Sigmoid colon (tissue), 4 donors: Measurements from ENCODE around the gene FANCD2.

ENCODE experiments used
- CTCF ChIP-seq, 4 experiments: fragments of 450-650 bp in 3 of 4; fragments of 200-600 bp in 1 of 4; IDR thresholded peaks; one replicate each; pipeline ENCODE4 v1.5.1; 2016 to 2019; ENCODE audit warnings: antibody characterized with exemption in 4 of 4, mild to moderate bottlenecking in 3 of 4, moderate library complexity in 2 of 4
- EP300 ChIP-seq, 4 donors: sonication (generic); formaldehyde crosslinking; IDR thresholded peaks; one replicate each; pipeline ENCODE4 v1.6.1; 2017; ENCODE audit warnings: antibody characterized with exemption in 4 of 4
- POLR2AphosphoS5 ChIP-seq, 4 donors: sonication (generic); formaldehyde crosslinking; IDR thresholded peaks; one replicate each; pipeline ENCODE4 v1.6.1; 2017; ENCODE audit warnings: antibody characterized with exemption in 4 of 4

GRCh38 chr3:10015461-10015904 is 10.8 kb upstream of the FANCD2 start:
- TF ChIP-seq CTCF (IDR thresholded peaks at IDR 0.05) (no peak), POLR2AphosphoS5 (IDR thresholded peaks at IDR 0.05) (peak in 3 of 4 donors; percentile 22 to 64 (median 47)), EP300 (IDR thresholded peaks at IDR 0.05) (peak in 1 of 4 donors; percentile 38)
